KG1 (cell line): ENCODE measurements around the gene PDK4.
A peak's percentile ranks its signal among the peaks of the same experiment; 100 is the strongest.

ENCODE experiments used
- DNase-seq: peaks from one replicate; lab custom pipeline; 2025; lab: John Stamatoyannopoulos, UW

PDK4 gene

DNA sequence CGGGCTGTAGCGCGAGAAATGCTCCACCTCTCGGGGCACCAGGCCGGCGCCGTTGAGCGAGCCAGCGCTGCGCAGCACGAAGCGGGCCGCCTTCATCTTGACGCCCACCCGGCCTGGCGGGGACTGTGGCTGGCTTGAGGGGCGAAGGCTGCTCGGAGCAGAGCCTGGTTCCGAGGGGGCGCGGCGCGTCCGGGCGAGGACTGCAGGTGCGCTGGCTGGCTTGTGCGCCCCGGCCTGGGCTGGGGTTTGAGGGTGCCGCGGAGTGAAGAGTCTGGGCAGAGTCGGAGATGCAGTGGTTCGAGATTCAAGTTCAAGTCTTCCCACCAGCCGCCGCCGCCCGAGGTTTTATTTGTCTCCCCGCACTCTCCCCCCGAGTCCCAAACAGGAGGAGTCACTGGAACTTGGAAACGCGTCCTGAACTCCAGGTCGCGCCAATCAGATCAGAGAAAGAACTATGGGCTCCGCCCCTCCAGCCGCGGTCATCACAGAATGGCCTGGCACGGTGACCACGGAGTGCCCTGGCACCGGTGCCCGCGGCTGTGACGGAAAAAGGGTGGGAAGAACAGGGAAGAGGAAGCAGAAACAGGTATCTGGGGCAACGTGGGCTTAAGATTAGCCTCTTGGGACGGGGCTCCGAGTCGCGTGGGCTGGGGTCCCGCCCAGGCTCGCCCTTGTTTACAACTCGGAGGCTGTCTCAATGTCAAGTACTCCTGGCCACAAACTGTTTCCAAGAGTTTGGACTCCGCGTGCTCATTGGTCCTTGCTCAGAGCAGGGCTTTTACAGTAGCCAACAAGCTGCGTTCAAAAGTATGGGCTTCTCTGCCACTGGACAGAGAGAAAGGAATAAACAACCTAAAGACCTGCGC, at the start of gene PDK4:
PDK4 (minus strand) TSS at position 319 of the 866 bp plus-strand sequence; CDS start at position 96, 223 bp downstream.
- no peak for DNase-seq

DNA sequence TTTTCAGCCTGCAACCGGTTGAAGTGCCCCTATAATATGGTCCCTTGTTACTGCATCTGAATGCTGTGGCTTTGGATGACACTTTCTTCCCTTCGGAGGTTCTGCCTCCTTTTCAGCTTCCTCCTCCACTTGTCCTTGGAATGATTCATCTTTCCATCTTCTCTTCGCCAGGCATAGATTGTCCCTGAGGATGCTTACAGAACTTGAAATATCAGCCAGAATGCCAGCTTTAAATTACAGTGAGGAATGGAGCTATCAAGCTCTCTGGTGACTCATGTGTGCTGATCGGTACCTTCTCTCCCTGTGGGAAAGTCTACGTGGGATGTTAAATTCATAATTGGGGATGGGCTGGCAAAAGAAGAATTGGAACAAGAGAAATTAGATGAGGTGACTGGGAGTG, 45.9 kb upstream of the PDK4 start:
- DNase-seq, result no peak

DNA sequence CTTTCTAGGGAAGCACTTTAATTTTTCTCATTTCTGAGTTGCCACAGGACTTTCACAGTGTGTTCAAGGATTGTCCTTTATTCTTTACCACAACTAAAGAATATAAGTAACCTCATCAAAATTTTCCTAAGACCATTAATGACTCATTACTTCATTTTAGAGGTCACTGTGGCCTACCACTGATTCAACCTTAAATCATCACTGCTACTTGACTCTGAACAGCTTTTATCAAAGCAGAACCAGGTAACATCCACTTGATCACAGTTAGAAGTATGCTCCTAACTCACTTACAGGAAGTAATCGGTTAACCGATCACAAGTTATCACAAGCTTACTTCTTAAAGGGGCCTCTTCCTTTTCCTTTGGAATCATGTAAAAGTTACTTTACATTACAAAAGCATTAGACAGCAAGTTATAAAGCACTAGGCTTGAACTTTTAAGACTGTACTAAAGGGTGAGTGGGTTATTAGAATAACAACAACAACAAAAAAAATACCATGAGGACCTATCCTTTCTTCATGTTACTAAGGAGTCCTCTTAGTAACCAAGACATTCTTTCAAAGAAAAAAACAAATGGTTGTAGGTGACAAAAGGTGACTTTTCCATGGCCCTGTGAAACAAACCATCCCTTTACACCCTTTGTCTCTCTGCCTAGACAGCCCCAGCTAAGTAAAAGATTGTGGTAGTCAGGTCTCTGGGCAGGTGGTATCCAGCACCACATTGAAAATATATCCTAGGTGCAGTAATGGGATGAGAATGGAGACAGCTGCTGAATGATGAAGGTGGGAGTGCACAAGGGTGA, 40.0 kb upstream of the PDK4 start:
- no peak for DNase-seq

DNA sequence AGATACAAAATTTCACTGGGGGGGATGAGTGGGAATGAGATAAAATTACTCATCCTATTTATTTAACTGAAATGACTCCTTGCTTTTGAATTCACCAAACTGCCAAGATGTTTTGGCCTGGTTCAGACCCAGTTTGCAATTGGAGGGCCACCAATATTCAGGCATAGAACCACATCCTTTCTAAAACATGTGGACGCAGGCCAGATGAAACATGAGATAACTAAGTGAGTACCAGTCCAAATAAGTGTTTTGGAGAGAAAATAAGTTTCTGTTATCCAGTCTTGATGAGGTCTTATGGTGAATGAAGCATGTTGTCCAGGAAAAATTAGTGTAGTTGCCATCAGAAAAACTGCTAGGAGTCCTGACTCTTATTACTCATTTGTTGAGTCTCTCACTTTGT, 36.3 kb upstream of the PDK4 start:
- no peak for DNase-seq

DNA sequence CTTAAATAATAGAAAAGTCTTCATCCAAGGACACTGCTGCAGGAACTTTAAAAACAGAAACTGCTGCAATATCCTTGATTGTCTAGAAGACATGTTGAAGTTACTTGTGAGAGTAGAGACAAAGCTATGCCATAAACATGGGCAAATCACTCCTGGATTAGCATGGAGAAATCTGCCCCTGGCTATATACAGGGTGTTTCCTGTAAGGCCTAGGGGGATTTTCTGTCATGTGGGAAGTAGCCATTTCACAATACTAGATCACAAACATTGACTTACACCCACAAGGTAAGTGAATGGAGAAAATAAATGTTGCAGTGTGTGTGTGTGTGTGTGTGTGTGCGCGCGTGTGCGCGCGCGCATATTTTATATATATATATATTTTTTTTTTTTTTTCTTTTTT, 35.2 kb upstream of the PDK4 start:
- DNase-seq, result no peak

DNA sequence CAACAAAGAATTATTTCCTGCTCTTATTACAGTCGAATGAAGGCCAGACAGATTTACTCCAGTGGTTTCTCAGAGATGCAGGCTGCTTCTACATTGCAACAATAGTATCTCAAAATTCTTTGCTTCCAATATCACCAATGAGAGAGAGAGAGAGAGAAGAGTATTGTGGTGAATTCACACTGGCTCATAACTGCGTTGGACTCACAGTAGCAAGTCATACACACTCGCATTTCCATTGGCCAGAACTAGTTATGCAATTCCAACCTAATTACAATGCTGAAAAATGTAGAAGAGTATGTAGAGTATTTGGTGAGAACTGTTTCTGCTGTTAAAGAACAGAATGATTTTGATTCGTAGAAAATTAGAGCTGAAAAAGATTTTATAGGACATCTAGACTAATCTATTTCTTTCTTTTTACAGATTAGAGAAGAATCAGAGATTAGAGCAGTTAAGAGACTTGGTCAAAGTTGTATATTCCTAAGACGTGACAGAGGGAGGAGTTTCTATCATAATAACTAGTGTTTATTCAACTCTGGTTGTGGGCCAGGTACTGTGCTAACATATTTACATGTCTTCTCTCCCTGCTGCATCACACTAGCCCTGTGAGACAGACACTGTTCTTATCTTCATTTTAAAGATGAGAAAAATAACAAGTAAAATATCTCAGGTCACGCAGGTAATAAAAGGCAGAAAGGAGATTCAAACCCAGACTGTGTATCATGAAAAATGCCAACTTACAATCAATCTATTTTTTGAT, 34.6 kb upstream of the PDK4 start:
- no peak for DNase-seq

DNA sequence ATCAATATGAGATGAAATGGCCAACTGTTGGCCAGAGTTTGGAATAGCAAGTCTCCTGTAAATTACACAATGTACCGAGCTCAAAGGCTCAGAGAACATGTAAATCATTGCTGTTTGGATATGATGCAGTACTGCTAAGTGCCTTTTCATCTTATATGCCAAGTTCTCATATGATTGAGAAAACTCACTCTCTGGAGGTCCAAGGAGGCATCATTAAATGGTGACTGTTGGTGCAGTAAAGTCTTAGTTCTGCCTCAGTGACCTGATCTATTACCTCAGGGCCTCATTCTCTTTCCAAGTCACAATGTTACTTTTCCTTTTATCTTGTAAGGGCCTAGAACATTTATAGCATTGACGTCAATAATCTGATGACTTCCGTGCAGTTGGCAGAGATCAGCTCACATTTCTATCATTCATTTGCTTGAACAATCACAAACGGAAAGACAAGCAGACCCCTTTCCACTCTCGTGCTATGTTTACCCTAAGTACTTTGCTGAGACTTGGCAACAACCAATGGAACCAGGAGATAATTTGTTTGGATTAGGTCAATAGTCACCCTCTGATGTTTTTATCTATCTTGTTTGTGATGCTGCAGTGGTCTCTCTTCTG, 32.6 kb upstream of the PDK4 start:
- DNase-seq, result no peak

DNA sequence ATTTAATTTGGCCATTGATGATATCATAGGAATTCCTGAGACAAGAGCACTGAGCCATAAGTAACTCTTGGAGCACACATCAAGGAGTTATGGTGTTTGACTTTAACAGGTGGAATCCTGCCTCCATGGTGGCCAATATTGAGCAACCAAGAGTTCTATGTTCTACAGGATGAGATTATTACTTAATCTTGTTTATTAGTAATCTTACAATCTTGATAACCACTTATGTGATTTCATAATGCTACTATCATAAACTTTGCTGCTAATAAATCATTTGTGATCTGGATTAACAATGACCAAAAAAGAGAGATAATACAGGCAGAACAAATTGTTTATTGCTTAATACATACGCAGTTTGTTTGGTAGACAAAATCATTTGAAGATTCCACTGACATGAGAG, 27.5 kb upstream of the PDK4 start:
- DNase-seq, result no peak

DNA sequence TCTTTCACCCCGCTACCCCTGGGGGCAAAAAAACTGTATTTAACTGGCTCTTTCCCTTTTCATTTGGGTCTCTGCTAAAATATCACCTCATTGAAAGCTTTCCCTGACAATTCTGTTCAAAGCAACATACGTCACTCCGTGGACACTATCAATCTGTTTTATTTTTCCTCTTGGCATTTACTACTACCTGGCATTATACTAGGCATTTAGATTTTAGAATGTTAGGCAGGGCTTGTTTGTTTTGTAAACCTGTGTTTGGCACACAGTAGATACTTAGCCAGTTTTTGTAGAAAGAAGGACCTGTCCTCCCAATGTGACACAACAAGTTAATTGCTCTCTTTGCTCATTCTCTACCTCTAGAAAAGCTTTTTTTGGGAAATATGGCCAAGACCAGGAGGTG, 26.5 kb upstream of the PDK4 start:
- DNase-seq, result no peak

DNA sequence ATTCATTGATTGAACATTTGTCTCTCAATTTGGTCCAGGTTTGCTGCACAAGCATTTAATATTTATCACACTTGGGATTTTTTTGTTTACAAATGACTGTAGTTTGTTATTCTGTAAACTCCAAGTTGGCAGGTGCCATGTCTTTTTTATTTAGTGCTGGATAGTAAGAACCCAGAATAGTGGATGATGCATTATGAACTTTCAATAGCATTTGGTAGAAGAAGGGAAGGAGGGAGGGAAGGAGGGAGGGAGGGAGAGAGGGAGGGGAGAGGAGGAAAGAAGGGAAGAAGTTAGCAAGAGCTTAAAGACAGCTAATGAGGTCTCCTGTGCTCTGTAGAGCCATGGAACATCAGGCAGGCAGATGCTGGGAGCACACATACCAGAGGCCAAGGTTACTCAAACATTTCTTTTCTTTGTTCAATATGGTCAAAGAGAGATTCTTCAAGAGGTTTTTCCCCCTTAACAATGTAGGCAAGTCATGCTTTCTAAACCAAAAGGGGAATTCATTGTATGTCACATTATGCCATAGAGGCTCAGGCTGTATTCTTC, 25.8 kb upstream of the PDK4 start:
- no peak for DNase-seq

DNA sequence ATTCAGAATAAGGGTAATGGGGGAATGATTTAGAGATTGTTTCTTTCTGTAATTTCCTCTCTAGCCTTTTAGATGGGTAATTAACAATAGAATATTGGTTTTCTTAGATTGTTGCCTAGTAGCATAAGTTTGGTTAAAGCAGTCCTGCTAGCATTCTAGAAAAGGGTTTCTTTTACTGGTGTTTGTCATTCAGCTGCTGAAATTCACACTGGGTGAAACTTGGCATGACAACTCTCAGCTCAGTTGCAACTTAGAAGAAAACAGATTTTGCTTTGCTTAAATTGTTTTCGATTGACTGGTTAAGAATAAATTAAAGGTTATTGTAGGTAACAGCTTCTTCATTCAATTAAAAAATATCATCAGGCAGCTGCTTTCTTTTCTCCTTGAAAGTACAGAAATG, 25.1 kb upstream of the PDK4 start:
- DNase-seq, result no peak

DNA sequence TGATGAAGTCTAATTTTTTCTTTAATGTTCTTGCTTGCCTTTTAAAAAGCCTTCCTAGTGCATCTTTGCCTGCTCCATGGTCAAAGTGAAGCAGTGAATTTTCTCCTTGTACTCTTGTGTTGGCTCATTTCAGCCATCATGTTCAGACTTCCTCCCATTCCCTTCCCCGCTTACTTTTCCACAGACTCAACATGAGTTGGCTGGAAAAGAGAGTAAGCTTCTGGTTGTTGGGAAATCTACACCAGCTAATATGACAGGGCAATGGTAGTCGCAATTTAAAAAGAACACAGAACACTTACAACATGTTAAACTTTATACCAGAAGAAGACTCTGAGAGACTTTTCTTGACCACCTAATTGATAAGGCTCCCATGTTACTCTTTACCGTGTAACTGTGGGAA, 24.3 kb upstream of the PDK4 start:
- DNase-seq, result no peak

DNA sequence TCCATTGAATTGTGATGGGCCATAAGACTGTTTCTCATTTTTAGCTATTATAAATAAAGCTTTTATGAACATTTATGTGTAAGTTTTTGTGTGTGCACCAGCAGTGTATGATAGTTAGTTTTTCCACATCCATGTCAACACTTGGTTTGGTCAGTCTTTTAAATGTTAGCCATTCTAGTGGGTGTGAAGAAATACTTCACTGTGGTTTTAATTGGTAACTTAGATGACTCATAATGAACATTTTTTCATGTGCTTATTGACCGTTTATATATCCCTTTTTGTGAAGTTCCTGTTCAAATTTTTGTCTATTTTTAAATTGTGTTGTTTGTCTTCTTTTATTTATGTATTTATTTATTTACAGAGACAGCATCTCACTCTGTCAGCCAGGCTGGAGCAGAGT, 23.6 kb upstream of the PDK4 start:
- no peak for DNase-seq

DNA sequence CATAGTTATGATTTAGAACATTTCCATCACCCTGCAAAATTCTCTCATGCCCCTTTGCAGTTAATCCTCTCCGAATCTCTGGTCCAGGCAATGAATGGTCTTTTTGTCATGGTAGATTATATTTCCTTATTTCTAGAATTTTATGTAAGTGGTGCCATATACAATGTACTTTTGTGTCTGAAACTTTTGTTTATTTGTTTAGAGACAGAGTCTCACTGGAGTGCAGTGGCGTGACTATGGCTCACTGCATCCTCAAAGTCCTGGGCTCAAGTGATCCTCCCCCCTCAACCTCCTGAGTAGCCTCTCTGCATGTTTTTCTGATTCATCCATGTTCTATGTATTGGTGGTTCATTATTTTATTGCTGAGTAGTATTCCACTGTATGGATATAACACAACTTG, 23.2 kb upstream of the PDK4 start:
- DNase-seq, result no peak

DNA sequence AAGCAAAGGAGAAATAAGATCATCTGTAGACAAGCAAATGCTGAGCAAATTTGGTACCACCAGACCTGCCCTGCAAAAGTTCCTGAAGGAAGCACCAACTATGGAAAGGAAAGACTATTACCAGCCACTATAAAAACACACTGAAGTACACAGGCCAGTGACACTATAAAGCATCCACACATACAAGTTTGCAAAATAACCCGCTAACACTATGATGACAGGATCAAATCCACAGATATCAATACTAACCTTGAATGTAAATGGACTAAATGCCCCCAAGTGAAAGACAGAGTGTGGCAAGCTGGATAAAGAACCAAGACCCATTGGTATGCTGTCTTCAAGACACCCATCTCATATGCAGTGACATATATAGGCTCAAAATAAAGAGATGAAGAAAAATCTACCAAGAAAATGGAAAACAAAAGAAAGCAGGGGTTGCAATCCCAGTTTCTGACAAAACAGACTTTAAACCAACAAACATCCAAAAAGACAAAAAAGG, 18.2 kb upstream of the PDK4 start:
- DNase-seq, result no peak

DNA sequence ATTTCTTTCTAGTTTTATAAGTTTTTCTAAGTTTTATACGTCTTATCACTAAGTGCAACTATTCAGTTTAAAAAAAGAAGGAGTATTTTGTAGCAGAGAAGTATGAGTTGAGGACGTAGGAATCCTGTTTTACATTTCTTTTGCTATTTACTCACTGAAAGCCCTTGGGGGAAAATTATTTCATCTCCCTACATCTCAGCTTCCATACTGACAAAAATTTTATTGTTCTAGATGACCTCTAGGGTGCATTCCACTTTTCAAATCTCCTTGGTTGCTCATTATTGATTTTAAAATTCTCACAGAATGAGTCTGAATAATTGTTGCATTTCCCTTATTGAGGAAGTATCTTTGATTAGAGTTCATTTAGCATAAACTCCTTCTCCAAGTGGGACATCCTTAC, 14.9 kb upstream of the PDK4 start:
- no peak for DNase-seq

DNA sequence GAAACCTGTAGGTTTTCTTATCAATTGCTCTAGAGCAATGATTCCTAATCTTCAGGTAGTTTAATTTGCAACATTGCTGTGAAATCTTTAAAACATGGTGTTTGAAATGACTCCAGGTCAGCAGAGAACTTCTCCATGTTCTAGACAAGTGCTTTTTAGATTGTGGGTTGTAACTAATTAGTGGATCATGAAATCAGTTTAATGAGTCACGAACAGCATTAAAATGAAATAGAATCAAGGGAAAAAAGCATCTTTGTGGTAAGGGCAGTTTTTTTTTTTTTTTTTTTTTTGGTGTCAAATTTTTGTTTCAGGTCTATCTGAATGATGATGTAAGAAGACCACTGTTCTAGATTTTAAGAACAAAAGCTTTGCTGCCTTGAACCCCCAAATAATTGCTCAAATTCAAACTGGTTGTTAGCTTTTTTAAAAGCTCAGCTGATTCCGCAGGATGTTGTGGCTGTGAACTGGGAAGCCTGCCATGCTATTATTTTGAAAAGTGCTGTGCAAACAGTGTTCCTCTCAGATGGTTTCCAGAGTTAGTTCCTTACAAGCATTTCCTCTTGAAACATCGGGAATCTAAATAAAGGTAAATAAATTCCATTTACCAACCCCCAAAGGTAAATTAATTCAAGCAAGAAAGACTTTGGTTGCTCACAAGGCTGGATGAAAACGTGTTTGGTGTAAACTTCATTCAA, 13.1 kb upstream of the PDK4 start:
- no peak for DNase-seq

DNA sequence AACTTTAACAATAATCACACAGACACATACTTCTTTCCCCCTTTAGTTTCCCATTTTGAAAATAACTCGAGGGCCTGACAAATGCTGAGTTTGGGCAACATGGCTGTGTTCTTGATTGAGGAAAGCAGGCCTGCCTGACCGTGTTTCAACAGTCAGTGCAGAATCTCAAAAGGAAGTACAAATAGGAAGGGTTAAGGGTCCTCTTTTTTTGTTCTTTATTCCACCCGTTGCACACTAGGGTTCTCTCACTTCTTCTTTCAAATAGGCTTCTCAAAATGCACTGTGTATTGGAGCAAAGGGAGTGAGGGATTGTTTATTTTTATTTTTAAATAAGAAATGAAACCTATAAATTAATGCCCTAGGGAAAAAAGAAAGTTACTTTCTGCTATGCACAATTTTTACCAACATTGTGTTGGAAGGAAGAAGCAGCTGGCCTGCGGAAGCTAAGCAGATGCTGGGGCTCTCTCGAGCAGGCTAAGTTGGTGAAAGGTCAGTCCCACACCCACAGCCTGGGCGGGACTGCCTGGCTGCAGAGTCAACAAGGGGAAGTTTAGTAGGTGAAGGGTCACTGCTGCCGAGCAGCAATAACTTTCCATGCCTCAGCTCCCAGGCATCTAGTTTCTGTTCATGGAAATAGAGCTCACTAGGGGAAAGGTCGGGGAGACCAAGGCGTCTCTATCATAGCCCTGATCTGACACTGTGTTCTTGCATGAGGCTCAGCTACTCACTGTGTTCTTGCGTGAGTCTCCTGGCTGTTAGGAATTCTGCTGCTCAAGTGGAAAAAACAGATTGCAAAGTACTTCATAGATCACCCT, 12.2 kb upstream of the PDK4 start:
- DNase-seq, result peak; percentile 1

DNA sequence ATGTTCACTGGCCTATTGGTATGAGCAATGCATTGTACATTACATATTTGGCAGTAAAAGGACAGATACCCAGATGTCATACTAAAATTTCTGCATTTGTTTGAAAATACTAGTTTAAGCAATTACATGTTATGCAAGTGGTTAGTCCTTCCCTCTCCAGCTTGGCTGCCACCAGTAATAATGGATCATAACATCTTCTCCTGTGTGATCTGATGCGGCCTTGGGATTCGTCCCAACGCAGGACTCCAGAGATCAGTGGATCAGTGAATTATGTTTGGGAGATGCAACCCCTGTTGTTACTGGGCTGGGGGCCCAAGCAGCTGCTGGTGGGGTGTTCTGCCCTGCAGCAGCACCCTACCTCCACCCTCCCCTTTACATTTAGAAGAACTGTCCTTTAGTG, 11.2 kb upstream of the PDK4 start:
- DNase-seq, result no peak

DNA sequence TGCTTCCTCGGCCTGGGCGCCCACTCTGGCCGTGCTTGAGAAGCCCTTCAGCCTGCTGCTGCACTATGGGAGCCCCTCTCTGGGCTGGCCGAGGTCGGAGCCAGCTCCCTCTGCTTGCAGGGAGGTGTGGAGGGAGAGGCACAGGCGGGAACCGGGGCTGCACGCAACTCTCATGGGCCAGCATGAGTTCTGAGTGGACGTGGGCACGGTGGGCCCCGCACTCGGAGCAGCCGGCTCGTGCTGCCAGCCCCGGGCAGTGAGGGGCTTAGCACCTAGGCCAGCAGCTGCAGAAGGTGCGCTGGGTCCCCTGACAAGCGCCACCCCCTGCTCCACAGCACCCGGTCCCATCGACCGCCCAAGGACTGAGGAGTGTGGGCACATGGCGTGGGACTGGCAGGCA, 9.0 kb upstream of the PDK4 start:
- DNase-seq, result no peak
